ENCODE results near the gene FN1.

GRCh38 chr2:215413974-215414373 lies 21.9 kb downstream of the FN1 start:
- TF ChIP-seq POU2F2 (IDR thresholded peaks at IDR 0.05; ENCODE audit: low read depth, low read length) (no peak), POLR2AphosphoS5 (IDR thresholded peaks at IDR 0.05; ENCODE audit: low read depth, low read length) (no peak), POLR2A (IDR thresholded peaks at IDR 0.05; ENCODE audit: low read depth, low read length) (no peak), TAF1 (IDR thresholded peaks at IDR 0.05; ENCODE audit: low read depth, low read length) (no peak), PAX5 (IDR thresholded peaks at IDR 0.05; ENCODE audit: insufficient read depth, low read length, severe bottlenecking) (no peak)

All from GM12891 (cell line).